Dermis microvascular lymphatic vessel endothelial cell (primary cell): ENCODE results near the gene DIAPH2. TPM values are rescaled to one million over a fixed set of nuclear protein-coding genes. Genes with fewer than 3 reads are reported as not detected.

ENCODE experiments used
- DNase-seq, 2 donors: peaks; one replicate each; pipeline versions ENCODE4 v3.0.0 to v3.0.0-alpha.2; 2010; ENCODE audit warnings: low read depth in 2 of 2
- total RNA-seq: library from RNA; depleted of rRNA; stranded (reverse); fragments of >200 nt; gene quantifications from 2 replicates; pipeline ENCODE4 v1.2.1, GENCODE V29; 2014

Gene DIAPH2
- total RNA-seq, 1 donor from 2014 or later = 17.8 TPM

DNA sequence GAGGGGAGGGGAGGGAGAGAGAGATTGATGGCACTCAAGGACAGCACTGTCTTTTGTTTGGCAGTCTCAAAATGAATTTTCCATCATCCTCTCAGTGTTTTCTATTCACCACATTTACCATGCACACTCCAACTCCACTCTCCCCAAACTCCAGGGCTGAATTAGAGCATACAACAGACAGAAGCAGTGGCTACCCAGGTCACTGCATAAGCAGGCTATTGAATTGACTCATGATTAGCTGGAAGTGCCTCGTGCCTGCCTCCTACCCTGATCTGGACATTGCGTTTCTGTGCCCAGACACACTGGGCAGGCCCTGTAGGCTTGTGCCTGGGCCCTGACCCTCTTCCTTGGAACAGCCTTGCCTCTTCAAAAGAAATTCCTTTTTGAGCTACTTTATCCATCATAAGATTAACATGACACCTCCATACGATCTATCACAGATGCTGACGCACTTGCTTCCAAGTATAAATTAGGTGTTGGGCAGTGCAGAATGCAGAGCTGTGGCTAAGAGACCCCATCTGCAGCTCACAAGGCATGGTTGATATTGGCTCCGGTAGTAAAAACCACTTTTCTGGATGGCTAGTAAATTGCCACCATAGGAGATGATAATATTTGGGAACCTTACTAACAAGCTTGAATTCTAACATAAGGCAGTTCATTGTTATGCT lies 952.0 kb downstream of the DIAPH2 start:
- DNase-seq = no peak

DNA sequence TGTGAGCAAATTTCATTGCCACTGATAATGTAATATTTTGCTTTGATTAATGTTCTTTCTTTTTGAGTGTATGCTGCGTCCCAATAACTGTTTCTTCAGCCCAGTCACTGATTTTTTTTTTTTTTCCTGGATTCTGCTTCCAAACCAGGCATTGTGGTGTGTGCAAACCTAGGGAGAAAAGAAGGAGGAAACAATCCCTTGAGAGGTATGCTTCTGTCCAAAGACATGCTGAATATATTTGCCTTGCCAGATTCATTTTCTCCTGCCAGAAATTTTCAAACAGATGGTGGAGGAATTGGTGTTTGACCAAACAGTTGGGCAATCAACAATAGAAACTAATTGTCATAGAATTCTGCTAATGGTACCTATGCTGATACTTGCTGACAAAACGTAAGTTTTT lies 952.6 kb downstream of the DIAPH2 start:
- no peak for DNase-seq

DNA sequence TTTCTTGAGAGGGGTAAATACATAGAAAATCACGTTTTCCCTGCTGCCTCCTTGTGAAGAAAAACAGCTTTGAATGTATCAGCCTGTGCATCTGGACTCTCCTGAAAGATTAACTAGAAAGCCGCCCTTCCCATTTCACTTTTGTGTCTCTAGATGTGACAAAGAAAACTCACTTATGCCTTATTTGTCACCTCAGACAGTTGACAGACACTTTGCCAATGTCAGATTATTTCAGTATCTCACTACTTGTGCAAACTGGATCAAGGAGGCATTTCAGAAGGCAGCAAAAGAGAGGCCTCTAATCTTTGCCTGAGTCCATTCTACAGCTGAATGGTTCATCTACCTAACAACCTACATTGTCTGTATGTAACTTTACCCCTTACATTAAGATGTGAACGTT lies 954.0 kb downstream of the DIAPH2 start:
- DNase-seq = no peak

DNA sequence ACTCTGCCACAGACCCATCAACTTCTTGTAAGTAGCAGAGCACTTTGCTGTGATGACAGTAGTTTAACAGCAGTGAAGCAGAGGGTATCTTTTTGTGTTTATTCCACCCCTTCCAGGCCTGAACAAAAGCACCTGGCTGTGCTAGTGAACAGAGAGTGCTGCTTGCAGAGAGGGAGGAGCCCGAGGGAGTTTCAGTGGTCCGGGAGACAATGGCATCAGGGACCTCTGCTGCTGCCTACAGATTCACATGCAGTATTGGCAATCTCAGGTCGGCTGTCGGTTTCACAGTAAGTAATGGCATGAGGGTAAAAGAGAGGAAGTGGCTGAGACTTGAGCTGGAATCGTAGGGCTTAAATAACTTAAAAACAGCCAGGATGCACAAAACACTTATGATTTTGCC lies 954.9 kb downstream of the DIAPH2 start:
- no peak for DNase-seq

Other genes with a start within 250 kb of the DIAPH2 start
- gene RPA4, start 199.1 kb downstream of the DIAPH2 start, total RNA-seq = 0.89 and 0.90 TPM in 2 replicates